AG09309 (cell line): Measurements from ENCODE around the gene USP9X.

Experiments
- DNase-seq: peaks from one replicate; pipeline ENCODE4 v3.0.0-alpha.2; 2010; ENCODE audit warnings: low read depth
- H3K4me3 ChIP-seq: 2 replicates; pipeline ENCODE4 v1.5.1; 2011; ENCODE audit warnings: mild to moderate bottlenecking, low read depth, low read length, moderate library complexity; ENCODE audit not compliant: control insufficient read depth
- TF ChIP-seq, protein P1 (sequence below): IDR thresholded peaks from 2 replicates; pipeline ENCODE4 v1.5.1; 2011; ENCODE audit warnings: mild to moderate bottlenecking, low read depth, low read length, inconsistent platforms; ENCODE audit not compliant: insufficient read depth, control insufficient read depth; ENCODE audit errors: missing control alignments

The USP9X gene

DNA sequence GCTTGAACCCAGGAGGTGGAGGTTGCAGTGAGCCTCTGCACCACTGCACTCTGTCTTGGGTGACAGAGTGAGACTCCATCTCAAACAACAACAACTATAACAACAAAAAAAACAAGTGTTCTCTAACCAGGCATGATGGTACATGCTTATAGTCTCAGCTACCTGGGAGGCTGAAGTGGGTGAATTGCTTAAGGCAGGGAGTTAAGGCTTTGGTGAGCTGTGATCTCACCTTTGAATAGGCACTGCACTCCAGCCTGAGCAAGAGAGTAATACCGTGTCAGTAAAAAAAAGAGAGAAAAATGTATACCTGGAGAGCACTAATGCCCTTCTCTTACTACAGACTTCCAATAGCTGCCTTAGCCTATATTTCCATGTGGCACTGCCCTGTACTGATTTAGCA, 18.9 kb upstream of the USP9X start:
- H3K4me3 ChIP-seq: no peak overlapping the region
- TF ChIP-seq, protein P1, sequence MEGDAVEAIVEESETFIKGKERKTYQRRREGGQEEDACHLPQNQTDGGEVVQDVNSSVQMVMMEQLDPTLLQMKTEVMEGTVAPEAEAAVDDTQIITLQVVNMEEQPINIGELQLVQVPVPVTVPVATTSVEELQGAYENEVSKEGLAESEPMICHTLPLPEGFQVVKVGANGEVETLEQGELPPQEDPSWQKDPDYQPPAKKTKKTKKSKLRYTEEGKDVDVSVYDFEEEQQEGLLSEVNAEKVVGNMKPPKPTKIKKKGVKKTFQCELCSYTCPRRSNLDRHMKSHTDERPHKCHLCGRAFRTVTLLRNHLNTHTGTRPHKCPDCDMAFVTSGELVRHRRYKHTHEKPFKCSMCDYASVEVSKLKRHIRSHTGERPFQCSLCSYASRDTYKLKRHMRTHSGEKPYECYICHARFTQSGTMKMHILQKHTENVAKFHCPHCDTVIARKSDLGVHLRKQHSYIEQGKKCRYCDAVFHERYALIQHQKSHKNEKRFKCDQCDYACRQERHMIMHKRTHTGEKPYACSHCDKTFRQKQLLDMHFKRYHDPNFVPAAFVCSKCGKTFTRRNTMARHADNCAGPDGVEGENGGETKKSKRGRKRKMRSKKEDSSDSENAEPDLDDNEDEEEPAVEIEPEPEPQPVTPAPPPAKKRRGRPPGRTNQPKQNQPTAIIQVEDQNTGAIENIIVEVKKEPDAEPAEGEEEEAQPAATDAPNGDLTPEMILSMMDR: no peak
- DNase-seq: no peak

DNA sequence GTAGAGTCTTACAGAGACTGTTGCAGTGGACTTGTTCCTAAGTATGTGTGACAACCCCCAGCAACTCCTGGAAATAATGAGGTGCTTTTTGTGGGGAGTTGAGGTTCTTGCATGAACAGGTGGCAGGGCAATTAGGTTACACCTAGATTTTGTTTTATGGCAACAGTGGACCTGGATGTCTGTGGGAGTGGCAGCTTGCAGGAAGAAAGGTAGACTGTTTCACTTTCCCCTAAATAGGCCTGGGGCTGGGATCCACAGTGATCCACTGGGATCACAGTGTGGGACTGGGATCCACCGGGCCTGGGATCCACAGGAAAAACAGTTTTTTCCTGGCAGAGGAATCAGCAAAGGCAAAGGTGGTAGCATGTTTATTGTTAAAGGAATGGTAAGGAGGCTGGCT, 18.3 kb upstream of the USP9X start:
- no peak overlapping the region for H3K4me3 ChIP-seq
- TF ChIP-seq, protein P1: no peak
- no peak for DNase-seq

DNA sequence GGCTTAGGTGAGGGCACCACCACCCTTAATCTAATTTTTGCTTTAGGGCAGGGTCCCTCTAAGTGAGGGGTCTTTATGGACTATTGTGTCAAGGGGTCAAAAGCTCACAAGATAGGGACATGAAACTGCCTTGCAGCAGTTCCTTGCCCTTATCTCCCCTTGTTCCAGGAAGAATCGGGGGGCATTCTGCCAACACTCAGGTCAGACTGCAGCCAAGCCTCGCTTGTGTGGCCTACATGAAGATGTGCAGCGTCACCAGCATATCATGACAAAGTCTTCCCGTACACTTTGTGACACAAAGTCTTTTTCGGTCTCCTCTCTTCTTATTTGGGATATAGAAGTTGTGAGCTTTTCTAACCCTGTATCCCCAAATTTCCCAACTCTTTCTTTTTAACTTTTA, 17.5 kb upstream of the USP9X start:
- no peak overlapping the region for H3K4me3 ChIP-seq
- TF ChIP-seq, protein P1: no peak
- DNase-seq: no peak

DNA sequence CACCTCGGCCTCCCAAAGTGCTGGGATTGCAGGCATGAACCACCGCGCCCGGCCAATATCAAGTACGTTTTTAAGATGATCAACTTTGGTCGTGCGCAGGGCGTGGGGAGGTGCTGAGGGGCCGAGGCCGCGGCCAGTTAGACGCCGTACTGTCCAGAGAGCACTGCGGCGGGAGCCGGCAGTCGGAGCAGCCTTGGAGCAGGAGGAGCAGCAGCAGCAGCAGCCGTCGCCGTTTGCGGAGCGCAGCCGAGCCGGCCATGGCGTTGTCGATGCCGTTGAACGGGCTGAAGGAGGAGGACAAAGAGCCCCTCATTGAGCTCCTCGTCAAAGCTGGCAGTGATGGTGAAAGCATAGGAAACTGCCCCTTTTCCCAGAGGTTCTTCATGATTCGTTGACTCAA, 8.5 kb upstream of the USP9X start:
- TF ChIP-seq, protein P1: no peak
- no peak for DNase-seq
- H3K4me3 ChIP-seq: no peak overlapping the region

DNA sequence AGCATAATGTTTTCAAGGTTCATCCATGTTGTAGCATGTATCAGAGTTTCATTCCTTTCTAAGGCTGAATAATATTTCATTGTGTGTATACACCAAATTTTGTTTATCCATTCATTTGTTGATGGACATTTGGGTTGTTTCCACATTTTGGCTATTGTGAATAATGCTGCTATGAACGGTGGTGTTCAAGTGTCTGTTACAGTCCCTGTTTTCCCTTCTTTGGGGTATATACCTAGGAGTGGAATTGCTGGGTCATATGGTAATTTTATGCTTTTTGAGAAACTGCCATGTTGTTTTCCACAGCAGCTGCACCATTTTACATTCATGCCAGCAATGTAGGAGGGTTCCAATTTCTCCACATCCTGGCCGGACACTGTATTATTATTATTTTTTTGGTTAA, 3.4 kb upstream of the USP9X start:
- DNase-seq: no peak
- H3K4me3 ChIP-seq: no peak overlapping the region
- TF ChIP-seq, protein P1: no peak

DNA sequence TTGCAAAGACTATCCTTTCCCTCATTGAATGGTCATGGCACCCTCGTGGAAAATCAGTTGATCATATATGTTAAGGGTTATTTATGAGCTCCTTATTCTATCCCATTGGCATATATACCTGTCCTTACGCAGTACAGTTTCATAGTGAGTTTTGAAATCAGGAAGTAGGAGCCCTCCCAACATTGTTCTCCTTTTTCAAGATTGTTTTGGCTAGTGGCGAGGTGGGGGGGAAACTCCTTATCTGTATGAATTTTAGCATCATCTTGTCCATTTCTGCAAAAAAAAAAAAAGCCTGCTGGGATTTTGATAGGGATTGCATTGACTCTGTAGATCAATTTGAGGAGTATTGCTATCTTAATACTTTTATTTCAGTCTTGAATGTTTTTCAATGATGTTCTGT, 2.5 kb upstream of the USP9X start:
- DNase-seq: no peak
- TF ChIP-seq, protein P1: no peak
- H3K4me3 ChIP-seq: no peak overlapping the region
